ENCODE data around the gene LRRC43.

LRRC43 gene

GRCh38 chr12:122139941-122140340 is 43.0 kb upstream of the LRRC43 start:
- no peak for TF ChIP-seq MAX (IDR thresholded peaks at IDR 0.05)
- no peak for TF ChIP-seq TCF12 (IDR thresholded peaks at IDR 0.05; ENCODE audit: low read depth)
- no peak for TF ChIP-seq YY1 (IDR thresholded peaks at IDR 0.05; ENCODE audit: low read depth)
- no peak for TF ChIP-seq EP300 (IDR thresholded peaks at IDR 0.05; ENCODE audit: borderline replicate concordance)
- no peak for TF ChIP-seq FOXM1 (IDR thresholded peaks at IDR 0.05; ENCODE audit: borderline replicate concordance, low read depth)
- TF ChIP-seq CEBPB (IDR thresholded peaks at IDR 0.05) = no peak
- TF ChIP-seq TEAD4 (IDR thresholded peaks at IDR 0.05) = no peak
- no peak for TF ChIP-seq EGR1 (IDR thresholded peaks at IDR 0.05)
- no peak for TF ChIP-seq USF1 (IDR thresholded peaks at IDR 0.05)
- no peak for TF ChIP-seq ZBTB7A (IDR thresholded peaks at IDR 0.05; ENCODE audit: low read depth)
- TF ChIP-seq RAD21 (IDR thresholded peaks at IDR 0.05; ENCODE audit: low read depth) = no peak
- no peak for TF ChIP-seq TAF1 (IDR thresholded peaks at IDR 0.05; ENCODE audit: low read depth)
- TF ChIP-seq NFIC (IDR thresholded peaks at IDR 0.05) = no peak
- TF ChIP-seq CREB1 (IDR thresholded peaks at IDR 0.05; ENCODE audit: low read depth) = no peak
- TF ChIP-seq REST (IDR thresholded peaks at IDR 0.05; ENCODE audit: low read depth) = no peak

- TF ChIP-seq EP300 (IDR thresholded peaks at IDR 0.05; ENCODE audit: borderline replicate concordance) (no peak), YY1 (IDR thresholded peaks at IDR 0.05; ENCODE audit: low read depth) (no peak), ZBTB7A (IDR thresholded peaks at IDR 0.05; ENCODE audit: low read depth) (no peak), USF1 (IDR thresholded peaks at IDR 0.05) (no peak), EGR1 (IDR thresholded peaks at IDR 0.05) (no peak), REST (IDR thresholded peaks at IDR 0.05; ENCODE audit: low read depth) (no peak), TAF1 (IDR thresholded peaks at IDR 0.05; ENCODE audit: low read depth) (no peak), CREB1 (IDR thresholded peaks at IDR 0.05; ENCODE audit: low read depth) (no peak), RAD21 (IDR thresholded peaks at IDR 0.05; ENCODE audit: low read depth) (no peak), TEAD4 (IDR thresholded peaks at IDR 0.05) (no peak), CEBPB (IDR thresholded peaks at IDR 0.05) (no peak), TCF12 (IDR thresholded peaks at IDR 0.05; ENCODE audit: low read depth) (no peak), NFIC (IDR thresholded peaks at IDR 0.05) (no peak), MAX (IDR thresholded peaks at IDR 0.05) (no peak), FOXM1 (IDR thresholded peaks at IDR 0.05; ENCODE audit: borderline replicate concordance, low read depth) (no peak)
Observed at GRCh38 chr12:122140467-122141257, 42.3 kb upstream of the LRRC43 start.

- TF ChIP-seq EGR1 (IDR thresholded peaks at IDR 0.05) (no peak), REST (IDR thresholded peaks at IDR 0.05; ENCODE audit: low read depth) (no peak), CEBPB (IDR thresholded peaks at IDR 0.05) (no peak), YY1 (IDR thresholded peaks at IDR 0.05; ENCODE audit: low read depth) (no peak), TCF12 (IDR thresholded peaks at IDR 0.05; ENCODE audit: low read depth) (no peak), ZBTB7A (IDR thresholded peaks at IDR 0.05; ENCODE audit: low read depth) (no peak)
Observed at GRCh38 chr12:122141911-122142725, 40.8 kb upstream of the LRRC43 start.

All from Ishikawa (cell line).